ENCODE measurements around the gene SPNS1. TPM values are rescaled to one million over a fixed set of nuclear protein-coding genes. Genes with fewer than 3 reads are reported as not detected.

The SPNS1 gene
- total RNA-seq, 1 donor from 2014 or later: 29.0 TPM

- Histone ChIP-seq H3K4me3 (no peak overlapping the region), H3K27ac (no peak overlapping the region), H3K27me3 (no peaks in the 10 kb centered on the region), H3K9me3 (no peaks in the 10 kb centered on the region), H3K36me3 (no peaks in the 10 kb centered on the region), H3K4me1 (no peaks in the 10 kb centered on the region)
- DNase-seq (ENCODE audit: extremely low spot score in 2 of 2): no peak
- intact Hi-C loops (cut with DNase I): no loop called here
- TF ChIP-seq POLR2A (IDR thresholded peaks at IDR 0.05) (no peak), CTCF (IDR thresholded peaks at IDR 0.05) (no peak), POLR2AphosphoS5 (IDR thresholded peaks at IDR 0.05; ENCODE audit: insufficient read depth in 1 of 2, low read depth in 1 of 2) (no peak)
Measured at GRCh38 chr16:29023279-29024277, 49.0 kb downstream of the SPNS1 start.

- H3K4me1 ChIP-seq: peaks cover 5% of the 10 kb centered on the region
- no peaks in the 10 kb centered on the region for H3K27me3 ChIP-seq
- H3K4me3 ChIP-seq: no peak overlapping the region
- TF ChIP-seq POLR2A (IDR thresholded peaks at IDR 0.05): no peak
- TF ChIP-seq CTCF (IDR thresholded peaks at IDR 0.05): no peak
- TF ChIP-seq POLR2AphosphoS5 (IDR thresholded peaks at IDR 0.05; ENCODE audit: insufficient read depth in 1 of 2, low read depth in 1 of 2): no peak
- intact Hi-C loops (cut with DNase I): no loop called here
- no peak for DNase-seq (ENCODE audit: extremely low spot score in 2 of 2)
- no peaks in the 10 kb centered on the region for H3K36me3 ChIP-seq
- H3K27ac ChIP-seq: no peak overlapping the region
- H3K9me3 ChIP-seq: no peaks in the 10 kb centered on the region
Measured at GRCh38 chr16:29024278-29024677, 49.7 kb downstream of the SPNS1 start.

DNA sequence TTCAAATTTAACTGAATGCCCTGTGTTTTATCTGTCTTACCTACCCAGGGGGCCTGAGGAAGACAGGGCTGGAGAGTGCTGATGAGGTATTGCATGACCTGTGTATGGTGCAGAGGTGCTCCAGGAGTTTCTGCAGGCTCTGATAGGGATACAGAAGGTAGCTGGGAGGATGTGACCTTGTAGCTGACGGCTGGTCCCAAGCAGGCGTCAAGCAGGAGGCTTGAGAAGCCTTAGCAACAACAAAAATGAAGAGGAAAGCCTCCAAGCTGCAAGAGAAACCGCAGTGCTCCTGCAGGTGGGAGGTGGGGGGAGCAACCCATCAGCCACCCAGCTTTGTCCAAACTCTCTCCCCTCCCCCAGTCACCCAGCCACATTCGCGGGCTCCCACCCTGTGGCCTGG is 50.6 kb downstream of the SPNS1 start:
- H3K4me3 ChIP-seq: no peak overlapping the region
- H3K36me3 ChIP-seq: no peaks in the 10 kb centered on the region
- no peaks in the 10 kb centered on the region for H3K9me3 ChIP-seq
- peaks cover 7% of the 10 kb centered on the region for H3K4me1 ChIP-seq
- intact Hi-C loops (cut with DNase I): no loop called here
- TF ChIP-seq POLR2AphosphoS5 (IDR thresholded peaks at IDR 0.05; ENCODE audit: insufficient read depth in 1 of 2, low read depth in 1 of 2) (no peak), CTCF (IDR thresholded peaks at IDR 0.05) (no peak), POLR2A (IDR thresholded peaks at IDR 0.05) (no peak)
- DNase-seq (ENCODE audit: extremely low spot score in 2 of 2): no peak
- no peaks in the 10 kb centered on the region for H3K27me3 ChIP-seq
- H3K27ac ChIP-seq: no peak overlapping the region

DNA sequence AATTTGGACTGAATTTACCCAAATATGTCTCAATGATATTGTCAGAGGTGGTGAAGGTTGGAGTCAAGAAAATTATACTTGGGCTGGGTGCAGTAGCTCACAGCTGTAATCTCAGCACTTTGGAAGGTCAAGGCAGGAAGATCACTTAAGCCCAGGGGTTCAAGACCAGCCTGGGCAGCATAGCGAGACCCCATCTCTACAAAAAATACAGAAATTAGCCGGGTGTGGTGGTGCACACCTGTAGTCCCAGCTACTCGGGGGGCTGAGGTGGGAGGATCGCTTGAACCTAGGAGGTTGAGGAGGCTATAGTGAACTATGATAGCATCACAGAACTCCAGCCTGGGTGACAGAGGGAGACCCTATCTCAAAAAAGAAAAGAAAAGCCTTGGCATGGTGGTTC is 51.2 kb downstream of the SPNS1 start:
- no peaks in the 10 kb centered on the region for H3K9me3 ChIP-seq
- no peak overlapping the region for H3K4me3 ChIP-seq
- H3K27me3 ChIP-seq: no peaks in the 10 kb centered on the region
- H3K4me1 ChIP-seq: peaks cover 7% of the 10 kb centered on the region
- no peak for DNase-seq (ENCODE audit: extremely low spot score in 2 of 2)
- no peaks in the 10 kb centered on the region for H3K36me3 ChIP-seq
- intact Hi-C loops (cut with DNase I): no loop called here
- H3K27ac ChIP-seq: no peak overlapping the region
- TF ChIP-seq POLR2A (IDR thresholded peaks at IDR 0.05): no peak
- no peak for TF ChIP-seq POLR2AphosphoS5 (IDR thresholded peaks at IDR 0.05; ENCODE audit: insufficient read depth in 1 of 2, low read depth in 1 of 2)
- no peak for TF ChIP-seq CTCF (IDR thresholded peaks at IDR 0.05)

All from vagina (tissue), 2 donors.